T47D (cell line): ENCODE results near the gene RPL22.
A peak's percentile ranks its signal among the peaks of the same experiment; 100 is the strongest.

Experiments used
- DNase-seq, 2 experiments: peaks; one replicate each; pipeline versions ENCODE4 v3.0.0 to v3.0.0-alpha.2; 2011 to 2012; ENCODE audit warnings: low read depth in 1 of 2, low spot score in 1 of 2
- JUND ChIP-seq: IDR thresholded peaks from 2 replicates; pipeline ENCODE4 v1.6.1; 2012; ENCODE audit warnings: low read depth
- in situ Hi-C: cut with HindIII; loops from 2 replicates; pipeline ENCODE4 v1.10.0; 2016; ENCODE audit warnings: low sequenced_read_pairs, low pct_unique_long_range_greater_than_20kb

Gene RPL22

GRCh38 chr1:6163191-6163972 is 36.0 kb downstream of the RPL22 start:
- DNase-seq, result no peak
- no peak for TF ChIP-seq JUND
- in situ Hi-C loops, result no loop called here

DNA sequence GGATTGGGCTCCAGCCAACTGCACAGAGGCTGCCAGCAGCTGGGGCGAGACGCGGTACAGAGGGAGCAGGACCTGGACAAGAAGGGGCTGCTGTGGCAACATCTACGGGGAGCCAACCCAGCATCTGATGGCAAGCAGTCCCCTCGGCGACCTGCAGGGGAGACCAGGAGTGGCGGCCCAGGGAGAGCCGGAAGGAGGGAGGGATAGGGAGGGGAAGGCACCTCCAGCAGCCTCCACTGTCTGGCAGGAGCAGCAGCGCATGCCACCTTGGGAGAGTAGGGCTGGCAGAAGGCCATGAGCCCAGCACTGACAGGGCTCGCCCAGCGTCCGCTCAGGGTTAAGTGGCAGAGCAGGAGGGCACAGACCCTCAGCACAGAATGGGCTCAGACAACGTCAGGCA is 36.6 kb downstream of the RPL22 start:
- in situ Hi-C loops, result no loop called here
- no peak for TF ChIP-seq JUND
- DNase-seq, result no peak

DNA sequence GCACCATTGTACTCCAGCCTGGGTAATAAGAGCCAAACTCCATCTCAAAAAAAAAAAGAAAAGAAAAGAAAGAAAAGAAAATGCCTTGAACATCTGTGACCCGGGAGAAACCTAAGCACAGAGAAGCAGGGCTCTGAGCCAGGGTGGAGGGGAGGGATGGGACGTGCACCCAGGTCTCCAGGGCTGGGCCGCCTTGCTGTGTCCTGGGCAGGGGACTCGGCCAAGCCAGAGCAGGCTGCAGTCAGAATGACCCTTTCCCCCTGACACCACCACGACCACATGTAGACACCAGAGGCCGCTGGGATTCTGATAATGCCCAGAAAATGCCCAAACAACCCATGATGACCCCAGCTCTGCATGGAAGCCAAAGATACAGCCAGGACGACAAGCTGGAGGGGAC is 37.1 kb downstream of the RPL22 start:
- in situ Hi-C loops, result no loop called here
- TF ChIP-seq JUND, result no peak
- no peak for DNase-seq

DNA sequence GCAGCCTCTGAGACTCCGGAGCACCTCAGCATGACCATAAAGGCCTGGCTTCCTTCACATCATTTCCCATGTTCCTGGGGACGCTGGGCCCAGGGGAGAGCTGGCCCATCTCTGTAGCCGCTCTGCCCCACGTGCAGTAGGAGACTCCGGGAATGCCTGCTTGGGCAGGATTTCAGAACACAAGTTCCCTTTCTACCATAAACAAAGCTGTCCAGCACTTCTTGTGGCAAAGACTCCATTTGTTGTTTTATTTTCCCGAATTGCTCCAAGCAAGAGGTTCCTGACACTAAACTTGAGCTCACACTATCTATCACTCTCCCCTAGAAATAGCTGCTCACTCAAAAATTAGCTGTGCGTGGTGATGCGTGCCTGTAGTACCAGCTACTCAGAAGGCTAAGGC is 41.2 kb downstream of the RPL22 start:
- in situ Hi-C loops, result no loop called here
- no peak for DNase-seq
- TF ChIP-seq JUND, result no peak

- no peak for TF ChIP-seq JUND
- in situ Hi-C loops, result no loop called here
- DNase-seq, result peak; percentile 64 to 88
Observed at GRCh38 chr1:6157528-6158174, 41.7 kb downstream of the RPL22 start.

- in situ Hi-C loops, result no loop called here
- no peak for TF ChIP-seq JUND
- peak in 1 of 2 experiments; percentile 7 for DNase-seq
Observed at GRCh38 chr1:6157132-6157527, 42.3 kb downstream of the RPL22 start.

DNA sequence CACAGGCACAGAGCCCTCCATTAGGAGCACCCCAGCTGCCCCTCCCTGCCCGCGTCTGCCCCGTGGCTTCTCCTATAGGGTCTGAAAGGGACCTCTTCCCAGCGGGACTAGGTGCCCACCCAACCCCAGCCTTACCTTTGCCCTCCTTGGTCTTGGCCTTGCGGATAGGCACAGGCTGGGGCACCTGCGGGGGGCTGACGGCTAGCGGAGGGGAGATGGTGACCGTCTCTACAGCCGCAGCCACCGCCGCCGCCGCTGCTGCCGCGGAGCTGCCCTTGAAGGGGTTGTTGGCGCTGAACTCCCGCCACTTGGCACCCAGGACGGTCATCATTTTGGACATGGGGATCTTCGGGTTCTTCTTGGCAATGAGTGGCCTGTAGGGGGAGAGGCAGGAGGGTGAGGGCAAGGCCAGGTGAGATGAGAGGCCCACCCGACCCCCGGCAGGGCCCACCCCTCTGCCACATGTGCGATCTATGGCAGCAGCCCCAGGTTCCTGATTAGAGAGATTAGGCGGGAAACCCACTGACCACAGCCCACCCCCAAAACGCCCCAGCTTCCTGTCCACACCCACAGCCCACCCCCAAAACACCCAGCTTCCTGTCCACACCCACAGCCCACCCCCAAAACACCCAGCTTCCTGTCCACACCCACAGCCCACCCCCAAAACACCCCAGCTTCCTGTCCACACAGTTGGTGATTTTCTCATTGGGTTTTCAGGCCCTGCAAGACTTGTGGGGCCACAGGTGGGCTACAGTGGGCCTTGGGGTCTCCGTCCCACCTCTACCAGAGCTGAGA is 44.7 kb downstream of the RPL22 start:
- in situ Hi-C loops, result no loop called here
- TF ChIP-seq JUND, result no peak
- DNase-seq, result no peak

- no peak for DNase-seq
- in situ Hi-C loops, result no loop called here
- no peak for TF ChIP-seq JUND
Observed at GRCh38 chr1:6152882-6153281, 46.5 kb downstream of the RPL22 start.

GRCh38 chr1:6152181-6152580 is 47.2 kb downstream of the RPL22 start:
- DNase-seq, result no peak
- in situ Hi-C loops, result no loop called here
- TF ChIP-seq JUND, result no peak

- in situ Hi-C loops, result no loop called here
- TF ChIP-seq JUND, result no peak
- no peak for DNase-seq
Observed at GRCh38 chr1:6151291-6151822, 48.0 kb downstream of the RPL22 start.

DNA sequence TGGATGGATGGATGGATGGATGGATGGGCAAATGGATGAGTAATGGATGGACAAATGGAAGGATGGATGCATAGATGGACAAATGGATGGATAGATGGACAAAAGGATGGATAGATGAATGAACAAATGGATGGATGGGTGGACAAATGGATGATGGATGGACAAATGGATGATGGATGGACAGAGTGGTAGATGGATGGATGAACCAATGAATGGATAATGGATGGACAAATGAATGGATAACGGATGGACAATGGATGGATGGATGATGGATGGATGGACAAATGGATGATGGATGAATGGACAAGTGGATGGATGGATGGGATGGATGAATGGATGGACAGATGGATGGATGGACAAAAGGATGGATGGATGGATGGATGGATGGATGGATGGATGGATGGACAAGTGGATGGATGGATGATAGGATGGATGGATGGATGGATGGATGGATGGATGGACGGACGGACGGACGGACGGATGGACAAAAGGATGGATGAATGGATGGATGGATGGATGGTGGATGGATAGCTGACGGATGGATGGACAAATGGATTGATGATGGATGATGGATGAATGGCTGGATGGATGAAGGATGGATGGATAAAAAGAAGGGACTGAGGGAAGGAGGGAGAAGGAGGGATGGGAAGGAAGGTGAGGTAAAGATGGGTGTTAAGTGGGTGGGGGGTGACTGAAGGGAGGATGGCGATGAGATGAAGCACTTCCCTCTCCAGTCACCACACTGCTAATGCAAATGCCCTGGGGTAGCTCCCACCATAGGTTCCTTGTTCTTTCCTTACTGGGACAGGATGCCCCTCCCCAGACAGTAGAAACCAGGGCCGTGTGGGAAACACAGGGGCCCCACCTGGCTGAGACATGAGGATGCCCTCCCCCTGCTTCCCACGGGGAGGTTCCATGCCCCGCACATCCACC is 49.1 kb downstream of the RPL22 start:
- DNase-seq, result no peak
- TF ChIP-seq JUND, result no peak
- in situ Hi-C loops, result no loop called here

DNA sequence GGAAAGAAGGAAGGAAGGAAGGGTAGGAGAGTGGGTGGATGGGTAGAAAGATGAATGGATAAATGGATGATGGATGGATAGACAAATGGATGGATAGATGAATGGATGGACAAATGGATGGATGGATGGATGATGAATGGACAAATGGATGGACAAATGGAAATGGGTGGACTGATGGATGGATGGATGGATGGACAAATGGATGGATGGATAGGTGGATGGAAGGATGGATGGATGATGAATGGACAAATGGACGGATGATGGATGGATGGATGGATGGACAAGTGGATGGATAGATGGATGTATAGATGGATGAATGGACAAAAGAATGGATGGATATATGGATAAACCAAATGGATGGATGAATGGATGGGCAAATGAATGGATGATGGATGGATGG is 49.8 kb downstream of the RPL22 start:
- no peak for TF ChIP-seq JUND
- in situ Hi-C loops, result no loop called here

More for the DNA sequence above, 49.8 kb downstream of the RPL22 start:
- no peak for DNase-seq
